Liver (tissue), 9 donors: ENCODE measurements around the gene HYAL4. TPM values are rescaled to one million over a fixed set of nuclear protein-coding genes. Genes with fewer than 3 reads are reported as not detected.

Experiments
- DNase-seq: peaks from one replicate; pipeline ENCODE4 v3.0.0-alpha.2; 2017; ENCODE audit warnings: low spot score
- H3K27ac ChIP-seq, 2 donors: one replicate each; pipeline ENCODE4 v1.7.0; 2013; ENCODE audit warnings: inconsistent platforms in 2 of 2, low read length in 2 of 2, control low read depth in 1 of 2, low read depth in 1 of 2, mild to moderate bottlenecking in 1 of 2
- H3K27me3 ChIP-seq, 4 donors: one replicate each; pipeline versions ENCODE4 v1.6.1 to v1.7.0; 2013; ENCODE audit warnings: low read length in 3 of 4, inconsistent platforms in 1 of 4, mild to moderate bottlenecking in 1 of 4, moderate library complexity in 1 of 4; ENCODE audit not compliant: control insufficient read depth in 4 of 4, insufficient read depth in 4 of 4
- H3K36me3 ChIP-seq, 4 donors: one replicate each; pipeline versions ENCODE4 v1.6.1 to v1.7.0; 2013; ENCODE audit warnings: low read length in 3 of 4, mild to moderate bottlenecking in 3 of 4, low read depth in 1 of 4, moderate library complexity in 1 of 4; ENCODE audit not compliant: control insufficient read depth in 4 of 4, insufficient read depth in 3 of 4
- H3K4me1 ChIP-seq, 4 donors: one replicate each; pipeline versions ENCODE4 v1.6.1 to v1.7.0; 2013; ENCODE audit warnings: low read length in 3 of 4, mild to moderate bottlenecking in 3 of 4, moderate library complexity in 1 of 4; ENCODE audit not compliant: control insufficient read depth in 4 of 4, insufficient read depth in 4 of 4
- H3K4me3 ChIP-seq, 3 donors: one replicate each; pipeline versions ENCODE4 v1.6.1 to v1.7.0; 2013; ENCODE audit warnings: low read length in 3 of 3, control low read depth in 1 of 3, low read depth in 1 of 3, mild to moderate bottlenecking in 1 of 3
- H3K9ac ChIP-seq, 2 donors: one replicate each; pipeline ENCODE4 v1.7.0; 2013; ENCODE audit warnings: low read length in 2 of 2, mild to moderate bottlenecking in 2 of 2, moderate library complexity in 2 of 2, control low read depth in 1 of 2, low read depth in 1 of 2
- H3K9me3 ChIP-seq, 4 donors: one replicate each; pipeline versions ENCODE4 v1.6.1 to v1.7.0; 2013; ENCODE audit warnings: low read length in 3 of 4; ENCODE audit not compliant: control insufficient read depth in 4 of 4
- EGR1 ChIP-seq, 2 donors: IDR thresholded peaks; 2 replicates each; pipeline ENCODE4 v1.6.1; 2016 to 2018; ENCODE audit warnings: antibody characterized with exemption in 2 of 2, low read depth in 2 of 2
- FOXA1 ChIP-seq: IDR thresholded peaks from 2 replicates; pipeline ENCODE4 v1.6.1; 2016; ENCODE audit warnings: antibody characterized with exemption
- GABPA ChIP-seq, 2 donors: IDR thresholded peaks in 1 of 2; conservative IDR thresholded peaks in 1 of 2; 2 replicates each; pipeline ENCODE4 v1.6.1; 2016; ENCODE audit warnings: antibody characterized with exemption in 2 of 2, mild to moderate bottlenecking in 1 of 2, moderate library complexity in 1 of 2
- JUND ChIP-seq, 2 donors: IDR thresholded peaks; 2 replicates each; pipeline ENCODE4 v1.6.1; 2016; ENCODE audit warnings: antibody characterized with exemption in 2 of 2
- MAX ChIP-seq: IDR thresholded peaks from 2 replicates; pipeline ENCODE4 v1.6.1; 2016; ENCODE audit warnings: antibody characterized with exemption
- NR2F2 ChIP-seq: IDR thresholded peaks from 2 replicates; pipeline ENCODE4 v1.6.1; 2016; ENCODE audit warnings: antibody characterized with exemption
- RAD21 ChIP-seq, 2 donors: IDR thresholded peaks; 2 replicates each; pipeline ENCODE4 v1.6.1; 2016; ENCODE audit warnings: antibody characterized with exemption in 2 of 2, mild to moderate bottlenecking in 2 of 2
- REST ChIP-seq: IDR thresholded peaks from 2 replicates; pipeline ENCODE4 v1.6.1; 2016; ENCODE audit warnings: antibody characterized with exemption, mild to moderate bottlenecking
- RXRA ChIP-seq, 2 donors: IDR thresholded peaks; 2 replicates each; pipeline ENCODE4 v1.6.1; 2017 to 2018; ENCODE audit warnings: antibody characterized with exemption in 2 of 2, mild to moderate bottlenecking in 1 of 2
- TAF1 ChIP-seq: conservative IDR thresholded peaks from 2 replicates; pipeline ENCODE4 v1.6.1; 2016; ENCODE audit warnings: antibody characterized with exemption, mild to moderate bottlenecking
- ZBTB33 ChIP-seq: IDR thresholded peaks from 2 replicates; pipeline ENCODE4 v1.6.1; 2016; ENCODE audit warnings: antibody characterized with exemption
- whole genome bisulfite sequencing: extraction: QIAGEN DNeasy Blood & Tissue Kit; methylation state at CpG from one replicate; pipeline ENCODE4 v1.1.7; 2013; 5-methylcytosine and 5-hydroxymethylcytosine counted together
- polyA plus RNA-seq, 2 donors: library from polyadenylated mRNA; stranded (reverse) in 1 of 2; unstranded in 1 of 2; fragments of 200-250 nt in 1 of 2; fragments of >200 nt in 1 of 2; fragmentation: Nextera tagmentation in 1 of 2; extraction: Ambion mirVana in 1 of 2; gene quantifications; one replicate each; pipeline versions ENCODE4 v1.2.1 to v1.2.3, GENCODE V29; 2013 to 2015
- total RNA-seq, 2 donors: library from RNA; depleted of rRNA; stranded (reverse); fragments of >200 nt; gene quantifications; one replicate each; pipeline ENCODE4 v1.2.3, GENCODE V29; 2014
- donor health status: healthy.
- donor health status: healthy.
- donor health status: healthy.
- donor health status: healthy.
- donor health status: healthy.

HYAL4 gene
- total and polyA plus RNA-seq, 4 donors = not detected

- WGBS = 68% methylated on average over 3 of the region's 3 CpGs
- Histone ChIP-seq H3K27me3 (no peaks in the 10 kb centered on the region), H3K9ac (no peak overlapping the region), H3K9me3 (no peaks in the 10 kb centered on the region), H3K4me3 (no peak overlapping the region), H3K4me1 (peaks cover 0 to 10% (median 6%) of the 10 kb centered on the region in 4 donors), H3K27ac (no peak overlapping the region), H3K36me3 (no peaks in the 10 kb centered on the region)
- no peak for DNase-seq
- TF ChIP-seq MAX (no peak), RXRA (IDR thresholded peaks at IDR 0.05) (no peak), FOXA1 (no peak), NR2F2 (no peak), RAD21 (IDR thresholded peaks at IDR 0.05) (no peak), TAF1 (no peak), GABPA (IDR thresholded peaks at IDR 0.05 in 1 of 2, conservative IDR thresholded peaks at IDR 0.05 in 1 of 2) (no peak), ZBTB33 (no peak)
Observed at GRCh38 chr7:123846217-123846891, 1.4 kb downstream of the HYAL4 start.

GRCh38 chr7:123847868-123848267 is 2.9 kb downstream of the HYAL4 start:
- no peak overlapping the region for H3K27ac ChIP-seq
- no peaks in the 10 kb centered on the region for H3K36me3 ChIP-seq
- no peak for DNase-seq
- no peaks in the 10 kb centered on the region for H3K9me3 ChIP-seq
- WGBS = 96% methylated on average over 1 of the region's 1 CpG
- peaks cover 0 to 10% (median 6%) of the 10 kb centered on the region in 4 donors for H3K4me1 ChIP-seq
- TF ChIP-seq TAF1 (no peak), JUND (IDR thresholded peaks at IDR 0.05) (no peak), EGR1 (IDR thresholded peaks at IDR 0.05; ENCODE audit: low read depth in 2 of 2) (no peak), REST (no peak), RAD21 (IDR thresholded peaks at IDR 0.05) (no peak), ZBTB33 (no peak)
- H3K27me3 ChIP-seq = no peaks in the 10 kb centered on the region
- no peak overlapping the region for H3K4me3 ChIP-seq
- H3K9ac ChIP-seq = no peak overlapping the region
